ENCODE data around the gene HS6ST3.

- TF ChIP-seq EZH2 (IDR thresholded peaks at IDR 0.05; ENCODE audit: insufficient read depth, poor library complexity, severe bottlenecking), result no peak
- no peak for TF ChIP-seq EZH2phosphoT487 (IDR thresholded peaks at IDR 0.05; ENCODE audit: insufficient read depth, low read depth)
Observed at GRCh38 chr13:96821381-96821780, 731.5 kb downstream of the HS6ST3 start.

Measured in GM23248 (cell line).